DMS 273 (cell line): ENCODE measurements around the gene ZBTB11.
"Not testable (repeated sequence)": the region's sequence is repeated elsewhere in the genome, so short reads cannot be mapped to it uniquely, and the experiment has no call there.

Experiments used
- DNase-seq: peaks from one replicate; lab custom pipeline; 2025; ENCODE audit not compliant: unreplicated experiment; lab: John Stamatoyannopoulos, UW

ZBTB11 gene

GRCh38 chr3:101691685-101692671 is 15.0 kb upstream of the ZBTB11 start:
- not testable (repeated sequence) for DNase-seq

- no peak for DNase-seq
These were observed 14.0 kb upstream of the ZBTB11 start for GRCh38 chr3:101690972-101691371.

GRCh38 chr3:101689286-101689685 is 12.4 kb upstream of the ZBTB11 start:
- no peak for DNase-seq

- no peak for DNase-seq
These were observed 10.4 kb upstream of the ZBTB11 start for GRCh38 chr3:101687142-101687931.

GRCh38 chr3:101685870-101686307 is 9.0 kb upstream of the ZBTB11 start:
- DNase-seq = no peak

GRCh38 chr3:101685050-101685400 is 8.1 kb upstream of the ZBTB11 start:
- DNase-seq = no peak

GRCh38 chr3:101680466-101680865 is 3.5 kb upstream of the ZBTB11 start:
- no peak for DNase-seq

- DNase-seq = not testable (repeated sequence)
These were observed 1.9 kb upstream of the ZBTB11 start for GRCh38 chr3:101678837-101679236.

- DNase-seq = no peak
These were observed 729 bp upstream of the ZBTB11 start for GRCh38 chr3:101677436-101678286.

- no peak for DNase-seq
These were observed 642 bp downstream of the ZBTB11 start for GRCh38 chr3:101676216-101676764.

- DNase-seq = no peak
These were observed 1.2 kb downstream of the ZBTB11 start for GRCh38 chr3:101675709-101676215.

GRCh38 chr3:101674518-101674917 is 2.4 kb downstream of the ZBTB11 start:
- no peak for DNase-seq

GRCh38 chr3:101673953-101674352 is 3.0 kb downstream of the ZBTB11 start:
- DNase-seq = no peak

GRCh38 chr3:101671014-101671413 is 5.9 kb downstream of the ZBTB11 start:
- DNase-seq = no peak

- no peak for DNase-seq
These were observed 9.1 kb downstream of the ZBTB11 start for GRCh38 chr3:101667844-101668243.

- DNase-seq = no peak
These were observed 9.6 kb downstream of the ZBTB11 start for GRCh38 chr3:101667331-101667730.

- DNase-seq = no peak
These were observed 11.1 kb downstream of the ZBTB11 start for GRCh38 chr3:101665851-101666250.

GRCh38 chr3:101665357-101665756 is 11.6 kb downstream of the ZBTB11 start:
- DNase-seq = no peak

GRCh38 chr3:101660714-101661113 is 16.2 kb downstream of the ZBTB11 start:
- no peak for DNase-seq

- no peak for DNase-seq
These were observed 20.3 kb downstream of the ZBTB11 start for GRCh38 chr3:101656651-101657050.
